IMR-90 (cell line): ENCODE data around the gene LAS1L. TPM values are rescaled to one million over a fixed set of nuclear protein-coding genes. Genes with fewer than 3 reads are reported as not detected.

ENCODE experiments used
- ATAC-seq: fragments of 200-7000 bp; cut with Tn5 transposase; 2 replicates; pipeline ENCODE4 v1.9.1; 2020; ENCODE audit warnings: low read depth, mild to moderate bottlenecking, moderate library complexity
- BruUV-seq: library from RNA; stranded (reverse); fragments of 400-500 nt; replicated peaks from 2 replicates; lab custom pipeline; 2021; lab: Mats Ljungman, UMichigan
- CTCF ChIA-PET: fragments of 300-600 bp; formaldehyde crosslinking; extraction: SDS; loops from one replicate; lab custom pipeline; 2021; ENCODE audit warnings: antibody characterized with exemption; lab: Yijun Ruan, JAX
- POLR2A ChIA-PET: fragments of 300-600 bp; sonication (Branson Sonifier 250); formaldehyde crosslinking; loops from one replicate; lab custom pipeline; 2022; ENCODE audit warnings: antibody characterized with exemption; ENCODE audit not compliant: unreplicated experiment; lab: Charles Lee
- DNase-seq: peaks from one replicate; pipeline ENCODE4 v3.0.0; 2013
- H2AFZ ChIP-seq: replicated peaks from 2 replicates; pipeline ENCODE3; 2013; ENCODE audit warnings: low read length, mild to moderate bottlenecking; ENCODE audit not compliant: poor library complexity
- H2AK5ac ChIP-seq: 2 replicates; pipeline ENCODE4 v1.6.1; 2013; ENCODE audit warnings: low read depth, low read length, inconsistent platforms
- H2AK9ac ChIP-seq: replicated peaks from 2 replicates; pipeline ENCODE3; 2013; ENCODE audit warnings: mild to moderate bottlenecking, low read depth, low read length, moderate library complexity; ENCODE audit not compliant: poor library complexity
- H2BK120ac ChIP-seq: 2 replicates; pipeline ENCODE4 v1.6.1; 2013; ENCODE audit warnings: low read depth, low read length, inconsistent platforms
- H2BK15ac ChIP-seq: 3 replicates; pipeline ENCODE4 v1.6.1; 2013; ENCODE audit warnings: low read depth, low read length, inconsistent platforms
- H2BK20ac ChIP-seq: 2 replicates; pipeline ENCODE4 v1.6.1; 2013; ENCODE audit warnings: low read depth, mild to moderate bottlenecking, inconsistent platforms, low read length, moderate library complexity
- H2BK5ac ChIP-seq: 2 replicates; pipeline ENCODE4 v1.6.1; 2013; ENCODE audit warnings: mild to moderate bottlenecking, low read depth, low read length, inconsistent platforms; ENCODE audit not compliant: poor library complexity, severe bottlenecking
- H3K14ac ChIP-seq: replicated peaks from 2 replicates; pipeline ENCODE4 v1.6.1; 2013; ENCODE audit warnings: low read depth, low read length, inconsistent platforms
- H3K18ac ChIP-seq: 2 replicates; pipeline ENCODE4 v1.6.1; 2013; ENCODE audit warnings: low read depth, low read length, control low read depth
- H3K23ac ChIP-seq: 2 replicates; pipeline ENCODE4 v1.6.1; 2013; ENCODE audit warnings: low read depth, low read length, inconsistent platforms
- H3K27ac ChIP-seq: 2 replicates; pipeline ENCODE4 v1.5.1; 2013; ENCODE audit warnings: mild to moderate bottlenecking, control low read depth, low read length; ENCODE audit not compliant: insufficient read depth
- H3K27me3 ChIP-seq: 2 replicates; pipeline ENCODE4 v1.6.1; 2013; ENCODE audit warnings: low read length; ENCODE audit not compliant: control insufficient read depth, insufficient read depth
- H3K36me3 ChIP-seq: 2 replicates; pipeline ENCODE4 v1.6.1; 2013; ENCODE audit warnings: low read length, mixed read lengths; ENCODE audit not compliant: control insufficient read depth, insufficient read depth
- H3K4ac ChIP-seq: 2 replicates; pipeline ENCODE4 v1.6.1; 2013; ENCODE audit warnings: low read depth, low read length, inconsistent platforms
- H3K4me1 ChIP-seq: 2 replicates; pipeline ENCODE4 v1.6.1; 2013; ENCODE audit warnings: low read length, mixed read lengths; ENCODE audit not compliant: control insufficient read depth, insufficient read depth
- H3K4me2 ChIP-seq: 2 replicates; pipeline ENCODE4 v1.6.1; 2013; ENCODE audit warnings: low read depth, mild to moderate bottlenecking, control low read depth, low read length, moderate library complexity
- H3K4me3 ChIP-seq: 2 replicates; pipeline ENCODE4 v1.5.1; 2013; ENCODE audit warnings: low read depth, mild to moderate bottlenecking, control low read depth, low read length, moderate library complexity; ENCODE audit not compliant: insufficient read depth
- H3K56ac ChIP-seq: 2 replicates; pipeline ENCODE4 v1.6.1; 2013; ENCODE audit warnings: low read length, inconsistent platforms; ENCODE audit not compliant: insufficient read depth; ENCODE audit errors: extremely low read depth
- H3K79me1 ChIP-seq, 2 experiments: 2 replicates each; pipeline ENCODE4 v1.6.1; 2013; ENCODE audit warnings: low read length in 2 of 2, inconsistent platforms in 1 of 2, low read depth in 1 of 2
- H3K9ac ChIP-seq: 2 replicates; pipeline ENCODE4 v1.6.1; 2013; ENCODE audit warnings: low read depth, low read length, control low read depth
- H3K9me1 ChIP-seq: 2 replicates; pipeline ENCODE4 v1.6.1; 2013; ENCODE audit warnings: low read length, inconsistent platforms; ENCODE audit not compliant: insufficient read depth
- H3K9me3 ChIP-seq: 2 replicates; pipeline ENCODE4 v1.6.1; 2013; ENCODE audit warnings: low read length; ENCODE audit not compliant: control insufficient read depth, insufficient read depth
- H4K20me1 ChIP-seq: 2 replicates; pipeline ENCODE4 v1.6.1; 2013; ENCODE audit warnings: low read length, inconsistent platforms; ENCODE audit not compliant: insufficient read depth
- H4K5ac ChIP-seq: 2 replicates; pipeline ENCODE4 v1.6.1; 2013; ENCODE audit warnings: mild to moderate bottlenecking, low read depth, low read length, control low read depth
- H4K8ac ChIP-seq, 2 experiments: 2 replicates each; pipeline ENCODE4 v1.6.1; 2013; ENCODE audit warnings: low read depth in 2 of 2, low read length in 2 of 2, control low read depth in 1 of 2, inconsistent platforms in 1 of 2
- H4K91ac ChIP-seq: 2 replicates; pipeline ENCODE4 v1.6.1; 2013; ENCODE audit warnings: low read depth, low read length, inconsistent platforms; ENCODE audit not compliant: insufficient read depth
- BHLHE40 ChIP-seq: fragments of 150-350 bp; IDR thresholded peaks from 2 replicates; pipeline ENCODE4 v1.6.1; 2016; ENCODE audit warnings: mild to moderate bottlenecking, low read depth, low read length
- CEBPB ChIP-seq: IDR thresholded peaks from 2 replicates; pipeline ENCODE4 v1.6.1; 2012; ENCODE audit warnings: low read depth, low read length, improper control_type of control experiment
- MAFK ChIP-seq: IDR thresholded peaks from 2 replicates; pipeline ENCODE4 v1.6.1; 2012; ENCODE audit warnings: low read depth, low read length, improper control_type of control experiment
- MXI1 ChIP-seq: IDR thresholded peaks from 2 replicates; pipeline ENCODE4 v1.6.1; 2012; ENCODE audit warnings: low read depth, mild to moderate bottlenecking, low read length, moderate library complexity, borderline replicate concordance
- RFX5 ChIP-seq: IDR thresholded peaks from 2 replicates; pipeline ENCODE4 v1.8.0; 2012; ENCODE audit warnings: low read depth, mild to moderate bottlenecking, low read length, moderate library complexity
- SMC3 ChIP-seq: fragments of 150-350 bp; IDR thresholded peaks from 2 replicates; pipeline ENCODE4 v1.6.1; 2016; ENCODE audit warnings: low read depth, mild to moderate bottlenecking, antibody characterized with exemption, low read length, moderate library complexity
- USF2 ChIP-seq: fragments of 150-350 bp; IDR thresholded peaks from 2 replicates; pipeline ENCODE4 v1.6.1; 2017; ENCODE audit warnings: mild to moderate bottlenecking, antibody characterized with exemption, low read length, low read depth
- WGBS, 2 experiments: methylation state at CpG; one replicate each; pipeline versions ENCODE4 v1.1.5 to v1.1.7; 2013; ENCODE audit warnings: missing lambda C conversion rate in 2 of 2; ENCODE audit not compliant: insufficient read length in 1 of 2; ENCODE audit errors: extremely low coverage in 2 of 2; 5-methylcytosine and 5-hydroxymethylcytosine counted together
- dilution Hi-C: fragments of 300-500 bp; cut with HindIII; formaldehyde crosslinking; loops from one replicate; pipeline ENCODE4 v1.14.3; 2018; ENCODE audit warnings: low sequenced_read_pairs; ENCODE audit not compliant: unreplicated experiment
- in situ Hi-C: fragments of 300-500 bp; cut with MboI; formaldehyde crosslinking; loops from 3 replicates; pipeline ENCODE4 v1.14.3; 2019; ENCODE audit warnings: low sequenced_read_pairs, inconsistent platforms, mixed read lengths
- intact Hi-C: fragments of 100-400 bp; cut with micrococcal nuclease; formaldehyde crosslinking; loops from 2 replicates; pipeline ENCODE4 v1.10.0; 2022
- polyA plus RNA-seq, 3 experiments: library from polyadenylated mRNA; depleted of rRNA; stranded (reverse); fragments of >200 nt; gene quantifications; 2 replicates each; pipeline ENCODE4 v1.2.3, GENCODE V29; 2012; ENCODE audit warnings: low replicate concordance in 1 of 3
- total RNA-seq: library from RNA; depleted of rRNA; stranded (reverse); fragments of >200 nt; gene quantifications from 2 replicates; pipeline ENCODE4 v1.2.3, GENCODE V29; 2012
- TF ChIP-seq, protein P1 (sequence below): fragments of 150-350 bp; IDR thresholded peaks from 2 replicates; pipeline ENCODE4 v1.6.1; 2016; ENCODE audit warnings: low read depth, mild to moderate bottlenecking, low read length, moderate library complexity, borderline replicate concordance

The LAS1L gene
- total and polyA plus RNA-seq, 2 of the 4 experiments (the other 2 are of a cell fraction): 22.8 to 29.2 TPM

DNA sequence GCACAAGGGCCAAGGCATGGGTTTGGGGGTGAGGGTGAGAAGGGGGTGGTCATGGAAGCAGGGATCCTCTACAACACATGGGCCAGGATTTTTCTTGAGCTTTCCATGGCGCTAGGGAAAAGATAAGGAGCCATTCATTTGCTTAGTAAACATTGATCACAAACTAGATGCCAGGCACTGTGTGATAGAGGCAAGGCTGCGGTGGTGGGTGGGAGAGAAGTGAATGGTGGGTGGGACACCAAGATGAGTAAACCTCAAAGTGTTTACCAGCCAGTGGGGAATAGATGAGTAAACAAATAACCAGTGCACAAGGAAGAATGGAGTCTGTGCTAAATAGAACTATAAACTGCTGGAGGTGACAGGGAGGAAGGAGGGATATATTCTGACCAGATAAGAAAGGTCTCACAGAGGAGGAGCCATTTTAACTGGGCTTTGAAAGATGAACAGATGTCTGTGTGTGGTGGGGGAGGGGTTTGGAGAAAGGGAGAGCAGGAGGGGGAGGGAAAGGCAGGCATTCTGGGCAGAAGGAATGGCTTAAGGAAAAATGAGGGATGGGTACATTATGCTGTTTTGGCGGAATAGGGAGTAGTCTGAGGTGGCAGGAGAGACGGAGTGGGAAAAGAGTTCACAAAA, 48.0 kb upstream of the LAS1L start:
- Histone ChIP-seq H3K23ac (no peak overlapping the region), H2BK5ac (no peak overlapping the region), H2AFZ (peak overlapping the region; percentile 75), H3K9me1 (no peaks in the 10 kb centered on the region), H3K18ac (no peak overlapping the region), H3K56ac (no peak overlapping the region), H4K8ac (no peak overlapping the region), H3K27ac (no peak overlapping the region), H2AK9ac (no peak overlapping the region), H3K14ac (no peak overlapping the region), H4K20me1 (no peaks in the 10 kb centered on the region), H4K5ac (no peak overlapping the region), H2BK120ac (no peak overlapping the region), H2BK15ac (no peak overlapping the region), H3K4me3 (no peak overlapping the region), H3K4me1 (no peaks in the 10 kb centered on the region), H3K79me1 (no peaks in the 10 kb centered on the region), H3K9me3 (no peaks in the 10 kb centered on the region), H2AK5ac (no peak overlapping the region), H3K4me2 (no peak overlapping the region), H3K9ac (no peak overlapping the region), H4K91ac (no peak overlapping the region), H3K4ac (no peak overlapping the region), H3K36me3 (no peaks in the 10 kb centered on the region), H3K27me3 (peaks cover 4% of the 10 kb centered on the region), H2BK20ac (no peak overlapping the region)
- BruUV-seq: no TSS peak
- dilution Hi-C loops: no loop called here
- DNase-seq (no peak), ATAC-seq (no peak; the same call in 1 of the 2 replicates)
- POLR2A ChIA-PET: no interaction called here
- 59% methylated on average over 3 of the region's 4 CpGs; no CpG with 5 or more reads in 1 of the 2 experiments for WGBS, 2 experiments
- TF ChIP-seq, protein P1, sequence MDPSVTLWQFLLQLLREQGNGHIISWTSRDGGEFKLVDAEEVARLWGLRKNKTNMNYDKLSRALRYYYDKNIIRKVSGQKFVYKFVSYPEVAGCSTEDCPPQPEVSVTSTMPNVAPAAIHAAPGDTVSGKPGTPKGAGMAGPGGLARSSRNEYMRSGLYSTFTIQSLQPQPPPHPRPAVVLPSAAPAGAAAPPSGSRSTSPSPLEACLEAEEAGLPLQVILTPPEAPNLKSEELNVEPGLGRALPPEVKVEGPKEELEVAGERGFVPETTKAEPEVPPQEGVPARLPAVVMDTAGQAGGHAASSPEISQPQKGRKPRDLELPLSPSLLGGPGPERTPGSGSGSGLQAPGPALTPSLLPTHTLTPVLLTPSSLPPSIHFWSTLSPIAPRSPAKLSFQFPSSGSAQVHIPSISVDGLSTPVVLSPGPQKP: no peak
- TF ChIP-seq MXI1 (no peak), USF2 (no peak), BHLHE40 (no peak), MAFK (no peak), RFX5 (no peak), CEBPB (no peak), SMC3 (no peak)
- CTCF ChIA-PET: interaction anchor here (0.6 to 1.2 kb wide), 4 partner anchors 336 to 410 kb away, joined by 3 to 4 read pairs (median 3); no protein-coding TSS in a partner anchor
- intact Hi-C loops: loop anchor here (1.0 kb wide), 1 partner anchor 404 kb away; no protein-coding TSS in a partner anchor
- in situ Hi-C loops: loop anchor here (5.0 to 10.0 kb wide), 2 partner anchors 410 to 1142 kb away; no protein-coding TSS in a partner anchor
